HCT116 (cell line): ENCODE data around the gene MAGEB18. TPM values are rescaled to one million over a fixed set of nuclear protein-coding genes. Genes with fewer than 3 reads are reported as not detected.

ENCODE experiments used
- ATAC-seq: fragments of 200-7000 bp; cut with Tn5 transposase; 2 replicates; pipeline ENCODE4 v1.9.1; 2020; ENCODE audit warnings: mild to moderate bottlenecking, moderate library complexity
- BruUV-seq: library from RNA; stranded (reverse); fragments of 400-500 nt; replicated peaks from 2 replicates; lab custom pipeline; 2021; lab: Mats Ljungman, UMichigan
- CTCF ChIA-PET: fragments of 300-600 bp; sonication (Branson Sonifier 250); formaldehyde crosslinking; loops from one replicate; lab custom pipeline; 2021; ENCODE audit warnings: antibody characterized with exemption; lab: Charles Lee
- POLR2A ChIA-PET: fragments of 300-600, 350-600 bp; sonication (Branson Sonifier 250); formaldehyde crosslinking; loops from one replicate; lab custom pipeline; 2021; ENCODE audit warnings: antibody characterized with exemption; lab: Charles Lee
- RAD21 ChIA-PET, 2 experiments: fragments of 300-600 bp; sonication (Branson Sonifier 250); formaldehyde crosslinking; loops; one replicate each; lab custom pipeline; 2023; ENCODE audit warnings: low total read pairs in 2 of 2; ENCODE audit not compliant: uncharacterized antibody in 2 of 2, unreplicated experiment in 2 of 2, low non-redundant PET in 1 of 2; lab: Charles Lee
- DNase-seq: peaks from one replicate; pipeline ENCODE4 v3.0.0-alpha.2; 2010; ENCODE audit warnings: low read depth, low spot score
- H2AFZ ChIP-seq: fragments of 200-600 bp; shearing (Covaris generic), sonication (generic); 2 replicates; pipeline ENCODE4 v1.6.1; 2017; ENCODE audit warnings: low read depth, mixed run types, mixed read lengths, antibody characterized with exemption, low read length; ENCODE audit not compliant: poor library complexity, severe bottlenecking
- H3K27ac ChIP-seq: 2 replicates; pipeline ENCODE4 v1.5.1; 2012; ENCODE audit warnings: low read depth, low read length
- H3K27me3 ChIP-seq: fragments of 200-600 bp; sonication (generic); 2 replicates; pipeline ENCODE4 v1.6.1; 2016; ENCODE audit warnings: mixed run types, low read length, mixed read lengths; ENCODE audit not compliant: insufficient read depth
- H3K36me3 ChIP-seq, 2 experiments: fragments of 200-500 bp in 1 of 2; fragments of 200-600 bp in 1 of 2; sonication (Bioruptor generic) in 1 of 2; sonication (generic) in 1 of 2; 2 replicates each; pipeline versions ENCODE4 v1.5.1 to v1.6.1; 2014 to 2016; ENCODE audit warnings: low read length in 2 of 2, inconsistent platforms in 1 of 2, mixed read lengths in 1 of 2, mixed run types in 1 of 2; ENCODE audit not compliant: insufficient read depth in 2 of 2, control insufficient read depth in 1 of 2
- H3K4me1 ChIP-seq, 2 experiments: fragments of 200-600 bp in 1 of 2; sonication (generic) in 1 of 2; 2 replicates each; pipeline versions ENCODE4 v1.5.1 to v1.6.1; 2012 to 2017; ENCODE audit warnings: low read length in 2 of 2, inconsistent platforms in 1 of 2, mild to moderate bottlenecking in 1 of 2, mixed read lengths in 1 of 2, mixed run types in 1 of 2, moderate library complexity in 1 of 2; ENCODE audit not compliant: insufficient read depth in 2 of 2, control insufficient read depth in 1 of 2
- H3K4me2 ChIP-seq: fragments of 200-600 bp; sonication (generic); 2 replicates; pipeline ENCODE4 v1.6.1; 2017; ENCODE audit warnings: mixed run types, low read length, mixed read lengths
- H3K4me3 ChIP-seq, 2 experiments: fragments of 200-600 bp in 1 of 2; sonication (generic) in 1 of 2; replicated peaks in 1 of 2; 2 replicates each; pipeline ENCODE4 v1.5.1; 2011 to 2016; ENCODE audit warnings: low read length in 2 of 2, control low read depth in 1 of 2, low read depth in 1 of 2, mild to moderate bottlenecking in 1 of 2, mixed read lengths in 1 of 2, mixed run types in 1 of 2
- H3K79me2 ChIP-seq: fragments of 200-600 bp; sonication (generic); 2 replicates; pipeline ENCODE4 v1.6.1; 2017; ENCODE audit warnings: mild to moderate bottlenecking, mixed run types, low read length, moderate library complexity, mixed read lengths; ENCODE audit not compliant: insufficient read depth
- H3K9ac ChIP-seq: fragments of 200-600 bp; sonication (generic); 2 replicates; pipeline ENCODE4 v1.6.1; 2016; ENCODE audit warnings: low read length, mixed read lengths
- H3K9me2 ChIP-seq: fragments of 200-600 bp; sonication (generic), shearing (Covaris generic); 2 replicates; pipeline ENCODE4 v1.6.1; 2017; ENCODE audit warnings: mixed run types, mild to moderate bottlenecking, moderate library complexity; ENCODE audit not compliant: insufficient read depth
- H3K9me3 ChIP-seq, 2 experiments: fragments of 200-500 bp in 1 of 2; fragments of 200-600 bp in 1 of 2; sonication (Bioruptor generic) in 1 of 2; sonication (generic) in 1 of 2; 2 replicates each; pipeline ENCODE4 v1.6.1; 2014 to 2017; ENCODE audit warnings: low read length in 2 of 2, mixed read lengths in 2 of 2, inconsistent platforms in 1 of 2, low read depth in 1 of 2, mild to moderate bottlenecking in 1 of 2, mixed run types in 1 of 2, moderate library complexity in 1 of 2; ENCODE audit not compliant: control insufficient read depth in 1 of 2, insufficient read depth in 1 of 2
- H4K20me1 ChIP-seq: fragments of 200-600 bp; sonication (generic), shearing (Covaris generic); 2 replicates; pipeline ENCODE4 v1.6.1; 2017; ENCODE audit warnings: mixed run types, mild to moderate bottlenecking, moderate library complexity; ENCODE audit not compliant: insufficient read depth
- EZH2 ChIP-seq: fragments of 200-600 bp; sonication (generic); IDR thresholded peaks from 2 replicates; pipeline ENCODE4 v1.6.1; 2017; ENCODE audit warnings: antibody characterized with exemption, mixed run types
- FOSL1 ChIP-seq: IDR thresholded peaks from 2 replicates; pipeline ENCODE4 v1.6.1; 2012; ENCODE audit warnings: low read depth
- JUND ChIP-seq: IDR thresholded peaks from 2 replicates; pipeline ENCODE4 v1.6.1; 2012
- MAX ChIP-seq: IDR thresholded peaks from 2 replicates; pipeline ENCODE4 v1.6.1; 2012
- RAD21 ChIP-seq: IDR thresholded peaks from 2 replicates; pipeline ENCODE4 v1.6.1; 2012; ENCODE audit warnings: low read depth, mild to moderate bottlenecking
- SIN3A ChIP-seq: IDR thresholded peaks from 2 replicates; pipeline ENCODE4 v1.6.1; 2012; ENCODE audit warnings: low read depth
- TCF7L2 ChIP-seq: IDR thresholded peaks from 2 replicates; pipeline ENCODE4 v1.7.0; 2011; ENCODE audit warnings: borderline replicate concordance, inconsistent platforms; ENCODE audit not compliant: insufficient read depth, insufficient read length; ENCODE audit errors: extremely low read depth
- YY1 ChIP-seq: IDR thresholded peaks from 2 replicates; pipeline ENCODE4 v1.6.1; 2011; ENCODE audit warnings: low read length, low read depth, moderate library complexity, mild to moderate bottlenecking; ENCODE audit not compliant: insufficient replicate concordance; ENCODE audit errors: extremely low read depth
- ZNF274 ChIP-seq: fragments of 200-500 bp; sonication (Bioruptor generic); IDR thresholded peaks from 2 replicates; pipeline ENCODE4 v1.6.1; 2014; ENCODE audit warnings: mild to moderate bottlenecking, low read depth, low read length, inconsistent platforms
- intact Hi-C: fragments of 100-400 bp; cut with micrococcal nuclease; formaldehyde crosslinking; loops from 2 replicates; pipeline ENCODE4 v1.10.0; 2022
- total RNA-seq: library from RNA; stranded (reverse); gene quantifications from one replicate; pipeline ENCODE4 v1.2.1, GENCODE V29; 2021; ENCODE audit not compliant: unreplicated experiment
- TF ChIP-seq, protein P1 (sequence below), 3 experiments: fragments of 200-600 bp in 1 of 3; sonication (generic) in 1 of 3; IDR thresholded peaks in 2 of 3; conservative IDR thresholded peaks in 1 of 3; 2 replicates each; pipeline ENCODE4 v1.5.1; 2012 to 2017; ENCODE audit warnings: low read depth in 2 of 3, low read length in 2 of 3, antibody characterized with exemption in 1 of 3, borderline replicate concordance in 1 of 3, control low read depth in 1 of 3, mild to moderate bottlenecking in 1 of 3, mixed read lengths in 1 of 3, mixed run types in 1 of 3, moderate library complexity in 1 of 3; ENCODE audit not compliant: insufficient read depth in 1 of 3

Gene MAGEB18
- total RNA-seq, 1 experiment from 2014 or later: not detected

DNA sequence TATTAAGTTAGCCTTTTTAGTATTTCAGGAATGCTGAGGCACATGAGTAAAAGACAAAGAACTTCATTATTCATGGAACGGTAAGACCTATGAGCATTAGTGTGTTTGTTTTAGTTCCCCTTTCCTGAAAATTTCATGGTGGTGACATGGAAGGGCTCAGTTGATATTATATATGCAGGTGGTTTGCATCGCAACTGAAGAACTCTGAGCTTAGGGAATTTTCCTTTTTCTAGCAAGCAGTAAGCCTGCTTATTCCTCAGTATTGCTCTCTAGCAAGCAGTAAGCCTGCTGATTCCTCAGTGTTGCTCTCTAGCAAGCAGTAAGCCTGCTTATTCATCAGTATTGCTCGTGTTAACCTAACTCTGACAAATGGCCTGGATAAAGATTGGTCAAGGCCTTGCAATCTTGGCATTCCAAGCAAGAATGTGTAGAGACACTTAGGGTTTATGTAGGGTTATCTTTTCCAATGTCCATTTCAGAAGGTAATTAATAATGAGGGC, 37.7 kb upstream of the MAGEB18 start:
- ATAC-seq: no peak
- ChIA-PET RAD21 (no interaction called here), CTCF (no interaction called here), POLR2A (no interaction called here)
- TF ChIP-seq, protein P1, sequence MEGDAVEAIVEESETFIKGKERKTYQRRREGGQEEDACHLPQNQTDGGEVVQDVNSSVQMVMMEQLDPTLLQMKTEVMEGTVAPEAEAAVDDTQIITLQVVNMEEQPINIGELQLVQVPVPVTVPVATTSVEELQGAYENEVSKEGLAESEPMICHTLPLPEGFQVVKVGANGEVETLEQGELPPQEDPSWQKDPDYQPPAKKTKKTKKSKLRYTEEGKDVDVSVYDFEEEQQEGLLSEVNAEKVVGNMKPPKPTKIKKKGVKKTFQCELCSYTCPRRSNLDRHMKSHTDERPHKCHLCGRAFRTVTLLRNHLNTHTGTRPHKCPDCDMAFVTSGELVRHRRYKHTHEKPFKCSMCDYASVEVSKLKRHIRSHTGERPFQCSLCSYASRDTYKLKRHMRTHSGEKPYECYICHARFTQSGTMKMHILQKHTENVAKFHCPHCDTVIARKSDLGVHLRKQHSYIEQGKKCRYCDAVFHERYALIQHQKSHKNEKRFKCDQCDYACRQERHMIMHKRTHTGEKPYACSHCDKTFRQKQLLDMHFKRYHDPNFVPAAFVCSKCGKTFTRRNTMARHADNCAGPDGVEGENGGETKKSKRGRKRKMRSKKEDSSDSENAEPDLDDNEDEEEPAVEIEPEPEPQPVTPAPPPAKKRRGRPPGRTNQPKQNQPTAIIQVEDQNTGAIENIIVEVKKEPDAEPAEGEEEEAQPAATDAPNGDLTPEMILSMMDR (IDR thresholded peaks at IDR 0.05 in 2 of 3, conservative IDR thresholded peaks at IDR 0.05 in 1 of 3; ENCODE audit: borderline replicate concordance in 1 of 3, insufficient read depth in 1 of 3, low read depth in 2 of 3, low read length in 2 of 3): no peak
- TF ChIP-seq RAD21: no peak
- no peak for TF ChIP-seq MAX
- TF ChIP-seq SIN3A: no peak
- no peak for TF ChIP-seq EZH2
- no peaks in the 10 kb centered on the region for H4K20me1 ChIP-seq
- H3K9me2 ChIP-seq: no peaks in the 10 kb centered on the region
- no TSS peak for BruUV-seq
- intact Hi-C loops: no loop called here
- no peak for DNase-seq
- H3K27ac ChIP-seq: no peak overlapping the region
- H2AFZ ChIP-seq: no peak overlapping the region
- no peak overlapping the region for H3K9ac ChIP-seq
- H3K36me3 ChIP-seq: no peaks in the 10 kb centered on the region
- H3K9me3 ChIP-seq: no peaks in the 10 kb centered on the region
- no peak overlapping the region for H3K4me2 ChIP-seq
- H3K4me3 ChIP-seq: no peak overlapping the region
- no peaks in the 10 kb centered on the region for H3K4me1 ChIP-seq
- H3K79me2 ChIP-seq: no peaks in the 10 kb centered on the region
- no peaks in the 10 kb centered on the region for H3K27me3 ChIP-seq

DNA sequence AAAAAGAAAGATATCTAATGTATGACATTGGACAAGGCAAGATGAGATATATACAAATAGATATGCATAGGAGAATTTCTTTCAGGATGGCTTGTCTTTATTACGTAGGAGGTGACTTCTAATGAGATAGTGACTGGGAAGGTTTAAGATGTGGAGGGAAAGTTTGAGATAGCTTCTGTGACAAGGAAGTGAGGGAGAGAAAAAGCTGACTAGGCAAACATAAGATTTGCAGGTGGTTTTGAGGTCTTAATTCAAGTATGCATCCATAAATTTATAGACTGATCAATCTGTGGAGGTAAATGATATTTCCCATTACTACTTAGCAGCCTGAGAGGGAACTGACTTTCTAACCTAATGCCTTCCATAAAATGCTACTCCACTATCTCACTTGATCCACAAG, 29.0 kb upstream of the MAGEB18 start:
- no peaks in the 10 kb centered on the region for H3K27me3 ChIP-seq
- H2AFZ ChIP-seq: no peak overlapping the region
- no peaks in the 10 kb centered on the region for H4K20me1 ChIP-seq
- no peak overlapping the region for H3K27ac ChIP-seq
- TF ChIP-seq, protein P1 (IDR thresholded peaks at IDR 0.05 in 2 of 3, conservative IDR thresholded peaks at IDR 0.05 in 1 of 3; ENCODE audit: borderline replicate concordance in 1 of 3, insufficient read depth in 1 of 3, low read depth in 2 of 3, low read length in 2 of 3): no peak
- no peak for TF ChIP-seq FOSL1
- no peak for TF ChIP-seq RAD21
- no peak for TF ChIP-seq JUND
- no peak for TF ChIP-seq ZNF274
- no peak for TF ChIP-seq TCF7L2
- no peak for TF ChIP-seq YY1
- TF ChIP-seq, all 23 proteins: peak for 0
- RAD21 ChIA-PET: no interaction called here
- H3K4me1 ChIP-seq: no peaks in the 10 kb centered on the region
- H3K4me3 ChIP-seq: no peak overlapping the region
- H3K9ac ChIP-seq: no peak overlapping the region
- BruUV-seq: no TSS peak
- no peaks in the 10 kb centered on the region for H3K9me2 ChIP-seq
- H3K36me3 ChIP-seq: no peaks in the 10 kb centered on the region
- H3K79me2 ChIP-seq: no peaks in the 10 kb centered on the region
- H3K4me2 ChIP-seq: no peak overlapping the region
- DNase-seq (no peak), ATAC-seq (no peak)
- no peaks in the 10 kb centered on the region for H3K9me3 ChIP-seq
- CTCF ChIA-PET: no interaction called here
- POLR2A ChIA-PET: no interaction called here
- intact Hi-C loops: no loop called here
